ENCODE measurements around the gene RAX.
A peak's percentile ranks its signal among the peaks of the same experiment; 100 is the strongest.
"Not testable (repeated sequence)": the region's sequence is repeated elsewhere in the genome, so short reads cannot be mapped to it uniquely, and the experiment has no call there.

The RAX gene

DNA sequence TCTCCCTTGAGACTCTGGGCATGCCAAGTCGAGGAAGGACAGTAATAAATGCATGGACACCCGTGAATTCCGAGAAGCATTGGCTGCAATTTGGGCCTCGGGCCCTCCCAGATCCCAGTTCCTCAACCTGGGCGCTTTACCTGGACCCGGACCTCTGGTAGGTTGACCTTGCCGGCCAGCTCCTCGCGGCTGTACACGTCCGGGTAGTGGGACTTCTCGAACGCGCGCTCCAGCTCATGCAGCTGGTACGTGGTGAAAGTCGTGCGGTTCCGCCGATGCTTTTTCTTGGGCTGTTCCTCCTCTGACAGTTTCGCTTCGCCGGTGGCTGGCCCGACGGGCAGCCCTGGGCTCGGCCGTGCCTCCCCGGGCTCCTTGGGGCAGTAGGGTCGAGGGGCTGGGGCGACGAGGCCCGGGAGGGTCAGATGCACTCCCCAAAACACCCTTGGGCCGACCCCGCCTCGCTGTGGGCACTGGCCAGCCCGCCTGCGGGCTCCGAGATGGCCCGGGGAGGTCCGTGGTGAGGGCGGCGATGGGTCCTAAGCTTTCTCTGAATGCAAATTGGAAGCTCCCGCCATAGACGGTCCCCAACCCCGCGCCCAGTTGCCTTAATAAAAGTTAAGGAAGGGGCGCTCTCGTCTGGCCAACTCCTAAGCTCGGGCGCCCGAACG lies 899 bp downstream of the RAX start:
- DNase-seq (ENCODE audit: low read depth): no peak

DNA sequence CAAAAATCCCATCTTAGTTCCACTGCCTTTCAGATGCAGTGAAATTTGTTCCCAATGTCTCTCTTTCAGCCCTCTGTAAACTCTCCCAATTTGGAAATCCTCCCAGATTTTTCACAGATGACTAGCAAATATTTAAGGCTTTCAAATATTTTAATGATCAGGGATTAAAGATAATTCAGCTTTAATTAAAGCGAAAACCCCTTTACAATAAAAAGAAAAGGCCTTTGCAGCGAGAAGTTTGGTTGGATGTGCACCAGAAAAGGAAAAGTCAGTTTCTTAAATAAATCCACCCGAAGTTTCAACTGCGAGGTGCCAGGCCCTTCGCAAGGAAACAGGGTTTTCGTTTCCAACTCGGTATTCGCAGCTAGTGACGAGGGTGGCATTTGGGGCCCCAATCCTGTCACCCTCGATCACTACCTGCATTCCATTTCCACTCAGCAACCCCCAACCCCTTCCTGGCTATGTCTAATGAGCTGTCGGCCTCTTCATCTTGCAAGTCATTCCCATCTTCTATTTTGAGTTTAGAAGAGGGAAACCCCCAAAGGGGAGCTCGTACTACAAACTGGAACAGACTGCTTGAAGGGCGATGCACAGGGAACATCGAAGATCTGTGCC lies 1.5 kb downstream of the RAX start:
- DNase-seq (ENCODE audit: low read depth): no peak

DNA sequence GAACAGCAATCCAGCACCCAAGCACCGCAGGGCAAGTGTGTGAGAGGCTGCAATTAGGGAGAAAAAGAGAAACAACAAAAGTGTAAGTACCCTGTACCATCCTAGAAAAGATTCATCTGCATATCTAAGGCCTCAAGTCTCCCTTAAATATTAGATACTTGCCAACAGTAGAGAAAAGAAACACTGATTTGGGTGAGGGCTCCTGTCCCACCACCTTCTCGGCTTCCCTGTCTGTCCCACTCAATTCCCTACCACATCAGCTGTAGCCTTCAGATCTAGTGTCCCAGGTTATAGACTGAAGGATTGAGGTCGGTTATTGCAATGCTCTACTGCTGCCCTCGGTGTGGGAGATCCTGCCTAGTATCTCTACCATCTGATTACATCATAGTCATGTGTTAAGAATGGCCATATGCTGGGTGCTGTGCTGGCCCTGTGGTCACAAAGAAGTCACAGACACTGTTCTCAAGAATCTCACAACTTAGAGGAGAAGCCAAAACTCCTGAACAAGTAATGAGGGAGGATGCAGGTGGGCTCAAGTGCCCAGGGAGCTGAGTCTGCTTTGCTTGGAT lies 2.5 kb downstream of the RAX start:
- DNase-seq (ENCODE audit: low read depth): no peak

DNA sequence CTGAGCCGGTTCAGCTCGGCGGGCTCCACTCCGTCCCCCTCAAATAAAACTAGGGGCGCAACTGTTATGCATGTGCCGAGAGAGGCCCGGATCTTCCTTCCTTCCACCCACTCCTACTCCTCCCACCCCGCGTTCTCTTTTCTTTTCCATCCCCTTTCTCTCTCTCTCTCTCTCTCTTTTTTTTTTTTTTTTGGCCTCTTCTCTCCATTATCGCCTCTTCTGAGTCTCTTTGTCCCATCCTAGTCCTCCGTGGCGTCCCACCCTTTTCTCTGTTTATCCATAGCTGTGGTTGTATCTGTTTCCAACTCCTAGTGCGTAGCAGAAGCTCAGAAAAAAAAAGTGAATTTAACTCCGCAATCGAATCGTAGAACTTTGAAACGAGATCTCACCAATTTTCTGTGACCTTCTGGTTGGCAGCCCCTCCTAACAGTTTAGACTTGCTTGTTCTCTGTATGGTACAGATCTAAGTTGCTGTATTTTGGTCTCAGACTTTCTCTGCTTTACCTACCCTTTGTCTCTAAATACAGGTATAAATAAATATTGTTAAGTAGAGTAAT lies 3.6 kb downstream of the RAX start:
- no peak for DNase-seq (ENCODE audit: low read depth)

DNA sequence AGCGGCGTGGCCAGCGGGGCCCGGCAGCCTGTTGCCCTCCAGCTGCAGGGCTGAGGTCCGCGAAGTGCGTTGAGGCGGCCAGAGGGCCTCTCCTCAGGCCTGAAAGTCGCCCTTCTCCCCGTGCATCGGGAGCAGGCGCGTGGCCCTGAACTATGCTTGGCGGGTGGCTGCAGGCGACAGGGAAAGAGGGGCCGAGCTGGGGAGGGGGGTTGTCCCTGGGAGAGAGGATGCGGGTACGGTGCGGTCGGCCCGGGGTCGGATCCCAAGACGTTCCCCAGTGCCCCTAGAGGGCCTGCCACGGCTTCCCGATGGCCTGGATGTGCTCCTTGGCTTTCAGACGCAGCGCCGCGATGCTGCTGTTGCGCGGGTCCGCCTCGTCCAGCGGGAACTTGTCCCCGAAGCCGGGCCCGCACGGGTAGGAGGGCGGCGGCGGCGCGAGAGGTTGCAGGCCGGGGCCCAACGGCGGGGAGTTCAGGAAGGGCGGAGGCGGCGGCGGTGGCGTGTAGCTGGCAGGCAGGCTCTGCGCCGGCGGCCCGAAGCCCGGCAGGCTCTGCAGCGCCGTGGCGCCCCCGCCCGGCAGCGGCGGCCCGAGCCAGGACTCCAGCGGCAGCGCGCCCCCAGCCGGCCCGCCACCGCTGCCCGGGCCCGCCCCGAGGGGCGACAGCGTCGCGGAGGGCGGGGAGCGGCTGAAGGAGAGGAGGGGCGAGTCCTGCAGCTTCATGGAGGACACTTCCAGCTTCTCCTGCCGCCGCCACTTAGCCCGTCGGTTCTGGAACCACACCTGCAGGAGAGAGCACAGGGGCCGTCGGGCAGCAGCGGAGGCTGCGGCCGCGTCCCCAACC lies 4.3 kb downstream of the RAX start:
- peak; percentile 65 for DNase-seq (ENCODE audit: low read depth)

DNA sequence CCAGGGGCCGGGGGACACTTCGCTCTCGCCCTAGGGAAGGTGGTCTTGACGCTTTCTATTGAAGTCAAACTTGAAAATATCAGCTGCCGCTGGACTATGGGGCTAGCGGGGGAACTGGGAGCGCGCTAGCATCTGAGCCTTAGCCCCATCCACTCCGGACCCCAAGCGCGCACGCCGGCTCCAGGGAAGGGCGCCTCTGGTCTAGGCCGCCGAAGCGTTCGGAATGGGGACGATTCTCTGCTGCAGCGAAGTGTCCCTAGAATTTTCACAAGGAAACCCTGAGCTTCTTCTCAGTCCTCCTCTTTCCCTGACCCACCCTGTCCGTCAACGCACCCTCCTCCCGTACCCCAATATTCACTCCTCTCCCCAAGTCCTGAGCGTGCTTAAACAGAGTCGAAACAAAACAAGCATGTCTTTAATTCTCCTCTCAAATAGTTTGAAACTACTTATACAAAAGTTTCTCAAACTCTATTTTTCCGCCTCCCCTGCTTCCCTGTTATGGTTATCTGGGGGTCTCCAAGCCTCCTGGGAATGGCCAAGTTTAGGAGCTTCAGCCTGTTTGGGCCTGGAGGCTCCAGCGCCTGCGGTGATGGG lies 5.0 kb downstream of the RAX start:
- DNase-seq (ENCODE audit: low read depth): no peak

DNA sequence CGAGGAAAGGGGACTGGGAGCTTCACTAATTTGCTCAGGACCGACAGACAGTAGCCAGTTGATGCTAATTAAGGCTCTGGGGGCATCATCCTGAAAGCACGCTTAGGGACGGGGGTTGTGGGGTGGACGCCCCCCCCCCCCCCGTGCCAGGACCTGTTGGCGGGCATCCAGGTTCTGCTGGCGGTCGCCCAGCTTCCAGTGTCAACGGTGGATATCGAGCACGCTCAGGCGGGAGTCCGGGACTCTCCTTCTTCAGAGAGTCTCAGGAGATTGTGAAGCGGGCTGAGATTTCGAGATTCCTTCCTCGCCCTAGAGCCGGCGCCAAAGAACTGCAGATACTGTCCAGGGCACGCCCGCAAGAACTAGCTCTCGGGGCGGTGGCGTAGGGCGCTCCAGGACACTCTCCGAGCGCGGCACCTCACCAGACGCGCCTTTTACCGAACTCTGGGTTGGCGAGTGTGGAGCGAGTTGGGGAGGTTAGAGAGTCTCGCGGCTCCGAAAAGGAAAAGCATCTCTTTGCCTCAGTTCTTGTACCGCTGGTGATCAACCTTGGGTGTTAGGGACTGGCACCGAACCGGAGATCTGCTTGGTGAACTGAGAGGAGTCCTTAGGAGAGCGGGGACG lies 5.6 kb downstream of the RAX start:
- no peak for DNase-seq (ENCODE audit: low read depth)

DNA sequence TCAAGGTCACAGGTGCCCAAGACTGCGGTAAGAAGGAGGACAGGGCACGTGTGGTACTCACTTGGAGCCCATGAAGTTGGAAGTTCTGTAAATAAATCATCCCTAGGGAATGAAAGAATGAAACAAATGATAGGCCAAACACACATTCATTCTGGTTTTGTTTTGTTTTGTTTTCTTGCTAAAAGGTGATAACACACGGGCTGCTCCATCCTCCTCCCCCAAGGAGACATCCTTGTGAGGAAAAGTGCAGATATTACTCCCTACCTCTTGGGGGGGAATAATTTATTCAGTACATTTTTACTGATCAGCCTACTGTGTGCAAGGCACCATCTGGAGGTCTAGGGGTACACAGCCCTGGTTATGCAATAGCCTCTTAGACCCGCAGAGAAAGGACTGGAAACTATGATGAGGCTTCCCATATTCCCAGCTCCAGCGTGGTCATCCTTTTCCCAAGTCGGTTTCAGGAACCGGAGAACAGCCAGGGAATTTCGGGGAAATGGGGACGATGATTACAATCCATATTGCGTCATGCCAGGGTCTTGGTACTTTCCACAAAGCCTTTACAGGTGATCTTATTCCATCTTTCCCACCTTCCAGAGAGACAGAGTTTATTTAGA lies 6.3 kb downstream of the RAX start:
- no peak for DNase-seq (ENCODE audit: low read depth)

DNA sequence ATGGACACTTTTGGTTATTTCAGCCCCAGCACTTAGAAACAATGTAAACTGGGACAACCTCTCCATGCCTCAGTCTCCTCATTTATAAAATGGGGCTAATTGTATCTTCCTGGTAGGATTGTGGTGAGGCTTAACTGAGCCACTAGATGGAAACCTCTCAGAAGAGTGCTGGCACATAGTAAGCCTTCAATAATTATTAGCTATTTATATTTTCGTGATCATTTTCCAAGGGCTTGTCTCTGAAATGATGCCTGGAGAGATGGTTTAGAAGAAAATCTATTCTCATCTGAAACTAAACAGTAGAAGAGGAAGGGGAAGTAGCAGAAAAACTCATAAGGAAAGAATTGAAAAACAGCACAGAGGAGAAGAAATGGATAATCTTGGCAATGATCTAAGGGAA lies 6.8 kb downstream of the RAX start:
- DNase-seq (ENCODE audit: low read depth): no peak

DNA sequence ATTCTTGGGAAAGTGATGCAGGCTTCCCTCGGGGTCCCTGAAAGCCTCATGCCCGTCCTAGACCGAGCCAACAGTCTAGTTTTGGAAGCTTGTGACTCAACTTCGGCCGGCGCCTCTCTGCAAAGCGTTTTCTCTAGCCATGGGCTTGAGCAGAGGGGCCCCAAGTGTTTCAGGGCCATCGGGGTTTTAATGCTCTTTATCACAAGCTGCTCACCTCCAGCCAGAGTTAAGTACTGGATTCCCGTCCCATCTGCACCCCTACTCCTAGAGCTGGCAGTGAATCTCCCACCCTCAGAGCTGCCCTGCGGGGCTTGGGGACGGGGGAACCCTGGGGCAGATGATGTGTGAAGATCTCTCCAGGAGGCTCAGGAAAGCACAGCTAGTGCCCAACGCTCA lies 7.3 kb downstream of the RAX start:
- no peak for DNase-seq (ENCODE audit: low read depth)

DNA sequence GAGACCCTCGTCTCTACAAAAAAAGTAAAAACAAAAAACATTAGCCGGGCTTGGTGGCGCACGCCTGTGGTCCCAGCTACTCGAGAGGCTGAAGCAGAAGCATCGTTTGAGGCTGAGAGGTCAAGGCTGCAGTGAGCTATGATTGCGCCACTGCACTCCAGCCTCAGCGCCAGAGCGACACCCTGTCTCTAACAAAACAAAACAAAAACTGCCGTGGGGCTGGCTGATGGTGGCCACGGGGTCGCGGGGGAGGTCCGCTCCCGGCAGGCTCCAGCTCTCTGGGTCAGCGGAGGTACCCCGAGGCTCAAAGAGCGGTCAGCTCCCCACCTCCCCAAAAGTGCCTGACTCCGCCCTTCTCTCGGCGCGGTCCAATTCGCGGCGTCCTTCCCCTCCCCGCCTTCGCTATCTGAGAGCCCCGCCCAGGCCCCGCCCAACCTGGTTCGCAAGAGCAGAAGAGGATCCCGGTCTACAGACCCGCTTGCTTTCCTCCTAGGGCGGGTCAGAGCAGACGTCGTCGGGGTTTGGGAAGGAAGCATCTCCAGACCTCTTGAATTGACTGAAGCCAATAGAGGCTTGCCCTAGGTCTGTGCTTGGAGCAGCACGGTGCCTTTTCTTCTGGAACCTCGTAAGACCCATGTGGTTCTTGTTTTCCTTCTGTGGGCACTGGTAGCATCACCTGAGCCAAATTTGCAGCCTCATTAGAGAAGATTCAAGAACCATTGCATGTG lies 7.8 kb downstream of the RAX start:
- peak; percentile 36 for DNase-seq (ENCODE audit: low read depth)

DNA sequence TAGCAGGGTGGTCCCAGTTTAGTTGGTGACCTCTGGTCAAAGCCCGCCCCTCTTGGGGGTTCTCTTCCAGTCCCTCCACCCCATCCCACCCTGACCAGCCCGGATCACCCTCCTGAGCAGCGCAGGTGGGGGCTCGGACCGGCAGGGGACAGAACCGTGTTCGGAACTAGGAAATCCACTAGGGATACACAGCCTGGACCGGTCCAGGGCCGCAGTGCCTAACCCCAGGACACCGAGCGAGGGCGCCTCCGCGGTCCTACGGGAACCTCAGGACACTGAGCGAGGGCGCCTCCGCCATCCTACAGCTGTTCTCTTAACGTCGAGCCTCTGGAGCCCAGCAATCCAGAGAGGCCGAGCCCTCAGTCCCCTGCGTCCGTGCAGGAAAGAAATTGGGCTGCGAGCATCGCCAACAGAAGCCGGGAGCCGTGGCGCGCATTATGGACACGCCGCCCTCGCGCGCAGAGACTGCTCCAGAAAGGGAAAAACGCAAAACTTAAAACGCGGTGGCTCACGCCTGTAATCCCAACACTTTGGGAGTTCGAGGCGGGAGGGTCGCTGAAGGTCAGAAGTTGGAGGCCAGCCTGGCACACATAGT lies 8.5 kb downstream of the RAX start:
- no peak for DNase-seq (ENCODE audit: low read depth)

DNA sequence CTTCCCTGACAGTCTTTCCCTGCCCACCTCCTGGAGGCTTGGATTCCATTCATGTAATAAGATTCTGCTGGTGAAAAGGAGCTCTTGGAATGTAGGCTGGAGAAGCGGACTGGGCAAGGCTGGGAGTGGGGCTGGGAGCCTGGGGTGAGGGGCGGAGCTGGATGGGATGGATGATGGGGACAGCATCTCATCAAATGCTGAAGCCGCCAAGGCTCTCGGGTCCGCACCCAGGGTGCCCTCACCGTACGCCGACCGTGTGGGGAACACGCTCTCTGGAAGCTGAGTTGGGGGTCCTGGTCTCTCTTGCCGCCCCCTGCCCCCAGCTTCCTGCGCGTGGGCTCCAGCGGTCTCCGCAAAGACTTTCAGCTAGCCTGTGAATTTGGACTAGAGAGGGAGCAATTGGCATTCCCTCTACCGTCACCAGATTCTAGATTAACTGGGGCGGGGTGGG lies 9.1 kb downstream of the RAX start:
- no peak for DNase-seq (ENCODE audit: low read depth)

DNA sequence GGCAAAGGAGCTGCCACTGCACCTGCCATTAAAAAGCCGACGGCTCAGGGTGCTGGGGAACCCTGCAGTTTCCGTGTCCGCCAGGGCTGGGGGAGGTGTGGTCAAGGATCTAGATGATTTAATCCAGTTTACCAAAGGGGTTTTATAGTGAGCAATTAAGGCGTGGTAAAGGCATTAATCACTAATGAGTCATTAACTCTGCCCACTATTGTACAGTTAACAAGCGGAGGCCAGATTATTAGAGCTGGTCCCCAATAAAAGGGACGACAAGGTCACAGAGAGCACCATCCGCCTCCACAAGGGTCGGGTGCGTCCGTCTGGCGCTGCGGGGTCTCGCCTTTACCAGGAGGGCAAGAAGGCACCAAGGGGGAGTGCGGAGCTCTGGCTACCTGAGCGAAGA lies 9.6 kb downstream of the RAX start:
- no peak for DNase-seq (ENCODE audit: low read depth)

DNA sequence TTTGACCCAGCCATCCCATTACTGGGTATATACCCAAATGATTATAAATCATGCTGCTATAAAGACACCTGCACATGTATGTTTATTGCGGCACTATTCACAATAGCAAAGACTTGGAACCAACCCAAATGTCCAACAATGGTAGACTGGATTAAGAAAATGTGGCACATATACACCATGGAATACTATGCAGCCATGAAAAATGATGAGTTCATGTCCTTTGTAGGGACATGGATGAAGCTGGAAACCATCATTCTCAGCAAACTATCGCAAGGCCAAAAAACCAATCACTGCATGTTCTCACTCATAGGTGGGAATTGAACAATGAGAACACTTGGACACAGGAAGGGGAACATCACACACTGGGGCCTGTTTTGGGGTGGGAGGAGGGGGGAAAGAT lies 11.0 kb downstream of the RAX start:
- not testable (repeated sequence) for DNase-seq (ENCODE audit: low read depth)

DNA sequence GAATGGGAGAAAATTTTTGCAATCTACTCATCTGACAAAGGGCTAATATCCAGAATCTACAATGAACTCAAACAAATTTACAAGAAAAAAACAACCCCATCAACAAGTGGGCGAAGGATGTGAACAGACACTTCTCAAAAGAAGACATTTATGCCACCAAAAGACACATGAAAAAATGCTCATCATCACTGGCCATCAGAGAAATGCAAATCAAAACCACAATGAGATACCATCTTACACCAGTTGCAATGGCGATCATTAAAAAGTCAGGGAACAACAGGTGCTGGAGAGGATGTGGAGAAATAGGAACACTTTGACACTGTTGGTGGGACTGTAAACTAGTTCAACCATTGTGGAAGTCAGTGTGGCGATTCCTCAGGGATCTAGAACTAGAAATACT lies 11.4 kb downstream of the RAX start:
- not testable (repeated sequence) for DNase-seq (ENCODE audit: low read depth)

DNA sequence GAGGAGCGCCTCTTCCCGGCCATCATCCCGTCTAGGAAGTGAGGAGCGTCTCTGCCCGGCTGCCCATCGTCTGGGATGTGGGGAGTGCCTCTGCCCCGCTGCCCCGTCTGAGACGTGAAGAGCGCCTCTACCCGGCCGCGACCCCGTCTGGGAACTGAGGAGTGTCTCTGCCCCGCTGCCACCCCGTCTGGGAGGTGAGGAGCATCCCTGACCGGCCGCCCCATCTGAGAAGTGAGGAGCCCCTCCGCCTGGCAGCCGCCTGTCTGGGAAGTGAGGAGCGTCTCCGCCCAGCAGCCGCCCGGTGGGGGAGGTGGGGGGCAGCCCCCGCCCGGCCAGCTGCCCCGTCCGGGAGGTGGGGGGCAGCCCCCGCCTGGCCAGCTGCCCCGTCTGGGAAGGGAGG lies 17.8 kb downstream of the RAX start:
- DNase-seq (ENCODE audit: low read depth): not testable (repeated sequence)

DNA sequence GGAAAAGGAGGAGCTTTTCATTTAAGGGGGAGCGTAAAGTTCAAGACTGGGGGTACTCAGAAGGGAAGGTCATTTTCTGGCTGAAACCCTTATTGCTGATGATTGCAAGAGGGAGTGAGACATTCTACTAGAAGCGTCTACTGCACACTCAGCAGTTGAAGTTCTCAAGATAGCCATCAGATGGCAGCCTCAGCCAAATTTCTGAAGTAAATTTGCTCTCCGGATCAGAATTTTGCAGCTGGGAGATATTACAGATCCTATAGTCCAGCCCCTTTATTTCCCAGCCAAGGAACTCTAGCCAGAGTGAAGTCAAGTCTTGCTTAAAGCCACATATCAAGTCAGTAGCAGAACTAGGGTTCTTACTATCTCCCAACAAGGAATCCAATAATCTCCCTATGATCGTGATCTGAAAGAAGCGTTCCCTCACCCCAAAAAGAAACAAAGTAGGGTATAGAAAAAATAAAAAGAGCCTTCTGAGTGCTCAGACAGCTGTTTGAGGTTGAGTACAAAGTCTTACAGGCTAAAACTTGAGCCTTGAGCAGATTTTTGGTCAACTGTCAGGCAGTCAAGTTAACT lies 24.0 kb downstream of the RAX start:
- no peak for DNase-seq (ENCODE audit: low read depth)

DNA sequence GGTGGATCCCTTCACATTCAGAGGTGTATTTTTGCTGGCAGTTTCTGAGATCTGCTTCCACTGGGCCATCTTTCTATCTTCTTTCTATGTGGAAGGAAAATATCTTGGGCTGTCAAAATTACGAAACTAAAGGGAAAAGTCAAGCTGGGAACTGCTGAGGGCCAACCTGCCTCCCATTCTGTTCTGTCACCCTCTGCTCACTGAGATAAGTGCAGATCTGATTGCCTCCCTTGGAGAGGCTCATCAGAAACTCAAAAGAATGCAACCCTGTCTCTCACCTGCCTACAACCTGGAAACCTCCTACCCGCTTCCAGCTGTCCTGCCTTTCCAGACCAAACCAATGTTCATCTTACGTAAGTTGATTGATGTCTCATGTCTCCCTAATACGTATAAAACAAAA lies 26.5 kb downstream of the RAX start:
- no peak for DNase-seq (ENCODE audit: low read depth)

DNA sequence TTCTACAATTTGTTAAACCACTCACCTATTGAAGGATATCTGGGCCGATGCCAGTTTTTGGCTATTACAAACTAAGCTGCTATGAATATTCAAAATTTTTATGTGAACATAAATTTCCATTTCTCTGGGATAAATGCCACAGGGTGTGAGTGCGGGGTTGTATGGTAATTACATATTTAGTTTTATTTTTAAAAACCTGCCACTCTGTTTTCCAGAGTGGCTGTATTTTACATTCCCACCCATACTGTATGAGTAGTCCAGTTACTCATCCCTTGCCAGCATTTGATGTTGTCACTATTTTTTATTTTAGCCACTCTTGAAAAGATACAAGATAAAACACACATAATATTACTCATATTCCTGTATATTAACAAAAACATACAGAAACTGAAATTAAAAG lies 30.3 kb downstream of the RAX start:
- no peak for DNase-seq (ENCODE audit: low read depth)
